Measurements from ENCODE around the gene COG2. TPM values are rescaled to one million over a fixed set of nuclear protein-coding genes. Genes with fewer than 3 reads are reported as not detected.

The COG2 gene, protein sequence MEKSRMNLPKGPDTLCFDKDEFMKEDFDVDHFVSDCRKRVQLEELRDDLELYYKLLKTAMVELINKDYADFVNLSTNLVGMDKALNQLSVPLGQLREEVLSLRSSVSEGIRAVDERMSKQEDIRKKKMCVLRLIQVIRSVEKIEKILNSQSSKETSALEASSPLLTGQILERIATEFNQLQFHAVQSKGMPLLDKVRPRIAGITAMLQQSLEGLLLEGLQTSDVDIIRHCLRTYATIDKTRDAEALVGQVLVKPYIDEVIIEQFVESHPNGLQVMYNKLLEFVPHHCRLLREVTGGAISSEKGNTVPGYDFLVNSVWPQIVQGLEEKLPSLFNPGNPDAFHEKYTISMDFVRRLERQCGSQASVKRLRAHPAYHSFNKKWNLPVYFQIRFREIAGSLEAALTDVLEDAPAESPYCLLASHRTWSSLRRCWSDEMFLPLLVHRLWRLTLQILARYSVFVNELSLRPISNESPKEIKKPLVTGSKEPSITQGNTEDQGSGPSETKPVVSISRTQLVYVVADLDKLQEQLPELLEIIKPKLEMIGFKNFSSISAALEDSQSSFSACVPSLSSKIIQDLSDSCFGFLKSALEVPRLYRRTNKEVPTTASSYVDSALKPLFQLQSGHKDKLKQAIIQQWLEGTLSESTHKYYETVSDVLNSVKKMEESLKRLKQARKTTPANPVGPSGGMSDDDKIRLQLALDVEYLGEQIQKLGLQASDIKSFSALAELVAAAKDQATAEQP
- 13.6 and 17.7 TPM in 2 replicates for total RNA-seq

DNA sequence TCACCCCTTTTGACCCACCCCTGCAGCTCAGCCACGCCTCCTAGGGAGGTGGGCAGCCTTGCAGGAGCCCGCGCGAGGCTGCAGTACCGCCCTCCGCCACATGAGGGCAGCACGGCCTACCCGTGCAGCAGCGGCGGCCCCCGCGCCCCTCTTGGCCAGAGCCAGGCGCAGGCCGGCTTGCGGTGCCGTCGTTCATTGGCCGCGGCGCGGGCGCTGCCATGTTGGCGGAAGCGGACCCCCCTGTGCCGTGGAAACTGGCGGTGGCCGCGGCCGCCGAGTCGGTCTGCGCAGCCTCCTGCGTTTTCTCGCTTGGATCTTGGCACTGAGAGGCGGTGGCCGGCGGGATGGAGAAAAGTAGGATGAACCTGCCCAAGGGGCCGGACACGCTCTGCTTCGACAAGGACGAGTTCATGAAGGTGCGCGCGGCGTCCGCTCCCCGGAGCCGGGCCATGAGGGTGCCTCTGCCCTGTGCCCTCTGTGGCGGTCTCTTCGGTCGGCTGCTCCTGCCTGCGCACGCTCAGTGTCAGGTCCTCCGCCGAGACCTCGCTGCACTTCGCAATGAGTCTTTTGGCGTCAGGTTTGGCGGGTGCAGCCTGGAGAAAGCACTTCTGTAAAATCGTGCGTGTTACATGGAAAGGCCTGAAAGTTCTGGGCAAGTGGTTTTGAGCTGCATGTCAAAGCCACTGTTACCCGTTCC lies at the start of gene COG2:
Gene COG2, plus strand, starts transcription at position 219 of the 697 bp plus-strand sequence. Its CDS starts 126 bp downstream, at position 345.

DNA sequence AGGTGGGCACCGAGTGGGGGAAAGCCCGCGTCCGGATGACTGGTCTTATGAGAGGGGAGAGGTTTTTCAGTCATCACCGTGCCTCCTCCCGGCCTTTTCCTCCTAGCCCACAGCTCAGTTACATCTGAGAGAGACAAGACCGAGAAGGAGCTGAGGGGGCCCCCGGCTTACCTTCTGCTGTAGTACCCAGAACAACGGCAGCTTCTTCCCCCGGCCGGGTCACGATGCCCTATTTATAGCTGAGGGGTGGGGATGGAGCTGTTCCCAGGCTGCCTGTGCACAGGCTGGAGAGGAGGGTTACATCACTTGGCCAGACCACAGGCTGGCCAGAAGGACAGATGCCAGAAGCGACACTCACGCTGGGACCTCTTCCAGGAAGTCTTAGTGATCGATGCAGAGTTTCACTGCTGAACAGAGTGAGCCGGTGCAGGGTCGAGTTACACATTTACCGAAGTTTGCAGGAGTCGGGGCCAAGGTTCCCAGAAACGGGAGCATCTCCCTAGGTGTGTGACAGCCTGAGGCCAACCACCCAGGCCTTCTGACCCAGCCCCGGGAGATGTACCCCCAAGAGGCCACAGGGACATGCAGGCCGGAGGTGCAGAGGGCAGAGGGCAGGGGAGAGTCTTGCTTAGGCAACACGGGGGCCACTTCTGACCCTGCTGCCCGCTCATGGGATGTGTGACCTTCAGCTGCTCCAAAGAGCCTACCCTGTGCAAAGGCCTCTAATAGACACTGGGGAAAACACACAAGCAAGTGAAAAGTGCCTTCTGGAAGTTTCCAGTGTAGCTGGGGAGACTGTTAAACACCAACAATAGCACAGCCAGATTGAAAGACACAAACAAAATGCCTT lies 71.9 kb downstream of the COG2 start, which contains the start of gene AGT:
Gene AGT, minus strand, starts transcription at position 208 of the 850 bp plus-strand sequence. CDS start 3,299 bp downstream, outside the sequence.

Other genes with a start within 250 kb of the COG2 start
- 0.11 TPM in 1 of 2 replicates, not detected in the other for gene PGBD5, start 216.1 kb upstream of the COG2 start, total RNA-seq
- not detected in 2 replicates for gene AGT, start 71.6 kb downstream of the COG2 start, total RNA-seq
- not detected in 2 replicates for gene CAPN9, start 104.9 kb downstream of the COG2 start, total RNA-seq
- 10.1 and 17.3 TPM in 2 replicates for gene C1orf198, start 226.0 kb downstream of the COG2 start, total RNA-seq